GM13977 (cell line): ENCODE measurements around the gene HIBADH.
"Not testable (repeated sequence)": the region's sequence is repeated elsewhere in the genome, so short reads cannot be mapped to it uniquely, and the experiment has no call there.

ENCODE experiments used
- DNase-seq: peaks from one replicate; pipeline ENCODE4 v3.0.0; 2012; ENCODE audit warnings: low spot score
- in situ Hi-C: fragments of 300-500 bp; cut with MboI; formaldehyde crosslinking; loops from one replicate; pipeline ENCODE4 v1.12.0; 2022; ENCODE audit warnings: low sequenced_read_pairs, low pct_unique_long_range_greater_than_20kb, mixed read lengths, inconsistent platforms; ENCODE audit not compliant: unreplicated experiment
- TF ChIP-seq, protein P1 (sequence below): IDR thresholded peaks from 2 replicates; pipeline ENCODE4 v1.5.1; 2012; ENCODE audit warnings: mild to moderate bottlenecking, control low read depth; ENCODE audit not compliant: insufficient read depth; ENCODE audit errors: extremely low read depth, missing control alignments

The HIBADH gene

DNA sequence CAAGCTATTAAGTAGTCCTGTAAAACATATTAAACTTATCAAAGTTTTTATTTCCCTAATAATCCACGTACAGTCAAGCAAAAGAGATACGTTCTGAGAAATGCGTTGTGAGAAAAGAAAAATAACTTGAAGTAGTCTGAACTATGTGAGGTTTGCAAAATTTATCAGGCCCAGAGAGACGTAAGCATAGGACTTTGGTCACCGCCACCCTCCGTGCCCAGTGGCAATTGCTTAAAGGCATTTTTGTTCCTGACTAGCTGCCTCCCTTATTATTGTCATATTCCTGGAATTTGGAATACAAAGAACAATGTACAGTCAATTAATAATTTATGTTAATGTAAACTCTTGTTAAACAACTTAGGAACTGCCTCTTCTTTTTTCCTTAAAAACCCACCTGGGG, 22.8 kb downstream of the HIBADH start:
- in situ Hi-C loops = no loop called here
- DNase-seq = no peak
- TF ChIP-seq, protein P1, sequence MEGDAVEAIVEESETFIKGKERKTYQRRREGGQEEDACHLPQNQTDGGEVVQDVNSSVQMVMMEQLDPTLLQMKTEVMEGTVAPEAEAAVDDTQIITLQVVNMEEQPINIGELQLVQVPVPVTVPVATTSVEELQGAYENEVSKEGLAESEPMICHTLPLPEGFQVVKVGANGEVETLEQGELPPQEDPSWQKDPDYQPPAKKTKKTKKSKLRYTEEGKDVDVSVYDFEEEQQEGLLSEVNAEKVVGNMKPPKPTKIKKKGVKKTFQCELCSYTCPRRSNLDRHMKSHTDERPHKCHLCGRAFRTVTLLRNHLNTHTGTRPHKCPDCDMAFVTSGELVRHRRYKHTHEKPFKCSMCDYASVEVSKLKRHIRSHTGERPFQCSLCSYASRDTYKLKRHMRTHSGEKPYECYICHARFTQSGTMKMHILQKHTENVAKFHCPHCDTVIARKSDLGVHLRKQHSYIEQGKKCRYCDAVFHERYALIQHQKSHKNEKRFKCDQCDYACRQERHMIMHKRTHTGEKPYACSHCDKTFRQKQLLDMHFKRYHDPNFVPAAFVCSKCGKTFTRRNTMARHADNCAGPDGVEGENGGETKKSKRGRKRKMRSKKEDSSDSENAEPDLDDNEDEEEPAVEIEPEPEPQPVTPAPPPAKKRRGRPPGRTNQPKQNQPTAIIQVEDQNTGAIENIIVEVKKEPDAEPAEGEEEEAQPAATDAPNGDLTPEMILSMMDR = no peak

DNA sequence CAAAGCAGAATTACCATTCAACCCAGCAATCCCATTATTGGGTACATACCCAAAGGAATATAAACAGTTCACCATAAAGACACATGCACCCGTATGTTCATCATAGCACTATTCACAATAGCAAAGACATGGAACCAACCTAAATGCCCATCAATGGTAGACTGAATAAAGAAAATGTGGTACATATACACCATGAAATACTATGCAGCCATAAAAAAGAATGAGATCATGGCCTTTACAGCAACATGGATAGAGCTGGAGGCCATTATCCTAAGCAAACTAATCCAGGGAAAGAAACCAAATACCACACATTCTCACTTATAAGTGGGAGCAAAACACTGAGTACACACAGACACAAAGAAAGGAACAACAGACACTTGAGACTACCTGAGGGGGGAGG, 23.6 kb downstream of the HIBADH start:
- in situ Hi-C loops, DNase-seq: not testable (repeated sequence)

DNA sequence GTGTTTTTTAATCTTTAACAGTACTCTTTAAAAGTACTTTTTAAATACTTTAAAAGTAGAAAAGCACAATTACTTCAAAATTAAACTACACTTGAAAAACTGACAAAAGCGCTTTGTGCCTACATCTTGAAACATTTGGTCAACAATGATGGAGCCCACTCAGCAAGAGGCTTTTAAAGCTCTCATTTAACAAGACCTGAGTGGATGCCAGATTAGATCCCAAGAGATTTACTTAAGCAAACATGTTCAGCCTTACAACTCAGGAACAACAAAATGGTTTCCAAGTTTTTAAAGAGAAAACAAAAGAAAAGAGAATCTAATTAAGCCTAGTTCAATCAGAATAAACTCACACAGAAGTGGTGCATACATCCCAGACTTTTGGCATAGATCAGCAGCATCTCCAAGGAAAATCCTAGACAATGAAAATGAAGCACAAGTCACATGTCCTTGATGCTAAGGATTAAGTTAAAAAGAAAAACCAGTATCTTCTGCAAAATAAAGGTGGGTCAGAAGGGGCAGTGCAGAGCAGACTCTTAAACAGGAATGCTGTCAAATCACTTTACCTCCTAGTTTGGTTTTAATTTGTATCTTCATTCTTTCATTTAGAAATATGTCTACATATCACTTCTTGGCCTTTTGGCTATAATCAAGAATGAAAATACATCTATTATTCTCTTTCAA, 26.2 kb downstream of the HIBADH start:
- TF ChIP-seq, protein P1 = no peak

DNA sequence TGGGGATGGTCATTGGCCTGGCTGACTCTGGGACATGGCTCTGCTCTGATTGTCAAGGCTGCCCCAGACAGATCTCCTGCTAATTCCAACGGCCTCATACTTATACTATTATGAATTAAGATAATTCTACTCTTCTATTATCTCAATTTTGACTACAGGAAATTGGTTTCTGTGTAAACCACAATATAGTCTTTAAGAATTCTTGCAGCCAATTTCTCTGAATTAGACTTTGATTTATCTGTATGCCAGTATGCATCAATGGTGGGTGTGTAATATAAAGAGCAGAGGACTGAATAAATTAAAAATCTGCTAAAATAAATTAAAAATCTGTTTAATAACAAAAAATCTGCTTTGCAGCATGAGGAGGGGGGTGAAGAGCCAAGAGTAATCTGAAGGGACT, 27.0 kb downstream of the HIBADH start:
- no peak for DNase-seq
- in situ Hi-C loops = no loop called here
- TF ChIP-seq, protein P1 = no peak

More for the DNA sequence above, 26.2 kb downstream of the HIBADH start:
- in situ Hi-C loops = no loop called here
- DNase-seq = no peak

DNA sequence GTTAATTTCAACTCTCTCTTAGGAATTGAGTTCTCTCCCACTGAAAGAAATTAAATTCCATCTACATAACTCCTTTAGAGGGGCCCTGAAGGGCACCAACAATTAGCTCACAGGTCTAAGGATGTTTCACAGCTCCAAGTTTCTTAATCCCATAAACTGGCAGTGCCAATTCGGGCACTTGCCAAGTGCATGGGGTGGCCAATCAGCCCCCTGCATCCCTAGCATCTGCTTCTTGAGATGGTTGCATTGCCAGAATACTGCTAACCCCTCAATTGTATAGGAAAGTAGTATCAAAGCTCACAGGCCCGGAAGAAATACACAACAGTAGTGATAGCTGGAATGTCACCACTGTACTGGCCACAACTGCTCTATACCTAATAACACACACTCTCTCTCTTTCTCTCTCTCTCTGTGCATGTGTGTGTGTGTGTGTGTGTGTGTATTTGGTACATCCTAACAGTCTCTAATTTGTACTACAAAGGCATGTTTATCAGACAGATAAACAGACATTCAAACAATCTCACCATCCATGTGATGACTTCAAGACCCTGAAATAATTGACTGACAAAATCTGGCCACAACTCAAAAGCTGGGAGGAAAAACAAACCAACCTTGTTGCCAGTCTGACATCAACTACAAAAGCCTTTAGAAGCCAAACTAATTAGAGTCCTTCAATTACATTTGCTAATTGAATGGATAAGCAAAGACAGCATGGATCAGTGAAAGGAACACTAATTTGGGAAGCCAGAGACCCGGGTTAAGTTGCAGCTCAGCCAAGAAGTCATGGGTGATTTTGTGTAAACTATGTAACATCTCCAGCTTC, 27.8 kb downstream of the HIBADH start:
- TF ChIP-seq, protein P1 = no peak
- DNase-seq = no peak
- in situ Hi-C loops = no loop called here

DNA sequence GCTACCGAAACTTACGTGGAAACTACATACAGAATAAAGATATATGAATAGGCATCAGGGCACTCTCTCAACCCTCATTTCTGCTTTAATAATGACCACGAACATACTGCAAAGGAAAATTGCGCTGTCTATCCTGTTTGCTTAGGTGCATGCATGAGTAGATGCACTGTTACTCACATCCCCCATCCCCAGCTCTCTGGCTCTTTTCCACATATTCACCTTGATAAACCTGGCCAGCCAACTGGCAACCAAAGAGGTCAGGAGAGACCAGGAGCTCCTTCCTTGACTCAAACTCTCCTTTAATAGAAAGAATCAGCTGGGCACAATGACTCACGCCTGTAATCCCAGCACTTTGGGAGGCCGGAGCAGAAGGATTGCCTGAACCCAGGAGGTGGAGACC, 29.6 kb downstream of the HIBADH start:
- in situ Hi-C loops = no loop called here

More for the DNA sequence above, 29.6 kb downstream of the HIBADH start:
- TF ChIP-seq, protein P1 = no peak
- DNase-seq = no peak
